Activated CD4-positive, alpha-beta T cell treated with anti-CD3 and anti-CD28 coated beads, Interleukin-2, Interleukin-4, amounts not matched to agents 100 ng/mL and 50 ng/mL, durations not matched to agents 16 hours and 8 hours (primary cell): Measurements from ENCODE around the gene KCNS1.
"Not testable (repeated sequence)": the region's sequence is repeated elsewhere in the genome, so short reads cannot be mapped to it uniquely, and the experiment has no call there.

Source experiments
- DNase-seq: peaks from one replicate; pipeline ENCODE4 v3.0.0-alpha.2; 2020; ENCODE audit warnings: low spot score

The KCNS1 gene

GRCh38 chr20:45077559-45077958 lies 23.4 kb downstream of the KCNS1 start:
- no peak for DNase-seq

DNA sequence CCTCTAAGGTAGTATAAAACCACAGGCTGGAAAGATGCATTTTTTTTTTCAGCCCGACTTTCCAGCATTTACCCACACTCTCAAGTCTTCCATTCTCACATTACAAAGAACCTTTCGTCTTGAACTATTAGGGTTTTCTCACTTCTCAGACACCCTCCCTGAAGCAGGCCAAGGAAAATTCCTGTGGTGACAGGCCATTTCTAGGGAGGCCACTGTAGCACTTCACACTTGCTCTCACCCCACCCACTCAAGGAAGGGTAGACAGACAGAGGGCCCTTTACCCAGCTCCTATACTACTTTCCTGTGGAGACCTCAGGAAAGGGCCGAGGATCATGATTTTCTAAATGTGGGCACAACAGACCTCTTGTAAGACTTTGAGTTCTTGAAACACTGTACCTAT lies 27.7 kb downstream of the KCNS1 start:
- DNase-seq, result no peak

GRCh38 chr20:45072066-45072465 lies 28.9 kb downstream of the KCNS1 start:
- no peak for DNase-seq

DNA sequence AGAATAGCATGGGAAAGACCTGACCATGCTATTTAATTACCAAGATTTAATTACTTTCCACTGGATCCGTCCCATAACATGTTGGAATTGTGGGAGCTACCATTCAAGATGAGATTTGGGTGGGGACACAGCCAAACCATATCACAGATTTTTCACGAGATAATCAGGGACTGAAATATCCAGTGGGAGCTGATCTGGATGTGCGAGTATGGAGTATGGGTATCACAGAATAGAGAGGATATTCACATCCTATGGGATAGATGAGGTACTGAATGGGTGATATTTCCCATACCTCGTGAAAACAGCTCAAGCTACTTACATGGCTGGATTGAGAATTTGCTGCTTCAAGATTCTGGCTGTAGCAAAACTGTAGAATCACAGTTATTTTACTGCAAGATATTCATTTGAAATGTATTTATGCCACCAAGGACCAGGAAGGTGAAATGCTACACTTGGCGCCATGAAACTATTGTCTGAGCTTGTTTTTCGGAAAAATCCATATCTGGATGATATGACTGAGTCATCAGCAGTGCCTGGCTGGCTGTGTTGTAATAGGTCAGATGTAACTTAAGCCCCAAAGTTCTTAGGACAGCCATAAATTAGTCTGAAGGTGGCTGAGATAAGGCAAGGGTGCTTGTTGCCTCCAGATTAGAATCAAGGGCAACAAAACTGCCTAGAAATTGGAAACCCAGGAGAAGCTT lies 29.8 kb downstream of the KCNS1 start:
- no peak for DNase-seq

- DNase-seq, result no peak
Observed at GRCh38 chr20:45069261-45069660, 31.7 kb downstream of the KCNS1 start.

- no peak for DNase-seq
Observed at GRCh38 chr20:45067558-45067957, 33.4 kb downstream of the KCNS1 start.

DNA sequence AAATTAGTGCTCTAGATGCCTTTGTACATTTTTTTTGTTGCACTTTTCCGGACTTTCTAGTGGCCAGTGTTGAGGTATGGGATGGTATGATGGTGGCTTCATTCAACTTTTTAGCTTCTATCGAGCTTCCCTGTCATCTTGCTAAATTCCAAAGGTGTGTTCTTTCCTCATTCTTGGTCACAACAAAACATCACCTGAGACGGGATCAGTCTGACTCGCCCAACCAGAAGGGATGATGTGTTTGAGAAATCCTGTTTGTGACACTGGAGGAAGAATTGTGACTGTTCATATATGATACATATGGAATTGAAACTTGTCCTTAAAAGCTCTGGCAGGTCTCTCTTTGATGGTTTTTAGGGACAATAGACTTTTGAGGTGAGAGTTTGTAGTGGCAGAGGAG lies 33.8 kb downstream of the KCNS1 start:
- DNase-seq, result no peak

DNA sequence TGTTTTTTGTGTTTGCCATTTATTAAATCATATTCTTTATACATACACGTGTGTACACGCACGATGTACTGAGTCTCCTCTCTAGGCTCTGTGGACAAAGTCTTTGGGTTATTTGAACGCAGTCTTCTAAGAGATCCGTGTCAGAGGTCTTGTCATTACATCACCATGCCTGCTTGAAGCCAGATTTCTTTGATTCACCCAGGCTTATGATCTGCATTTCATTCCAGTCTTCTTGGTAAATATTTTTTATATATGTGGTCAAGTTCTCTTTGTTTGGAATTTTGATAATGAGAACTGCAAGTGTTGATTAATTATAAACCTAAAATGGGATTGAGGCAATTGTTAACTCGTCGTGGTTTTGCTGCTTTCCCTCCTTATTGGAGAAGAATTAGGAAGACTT lies 34.6 kb downstream of the KCNS1 start:
- DNase-seq, result no peak

DNA sequence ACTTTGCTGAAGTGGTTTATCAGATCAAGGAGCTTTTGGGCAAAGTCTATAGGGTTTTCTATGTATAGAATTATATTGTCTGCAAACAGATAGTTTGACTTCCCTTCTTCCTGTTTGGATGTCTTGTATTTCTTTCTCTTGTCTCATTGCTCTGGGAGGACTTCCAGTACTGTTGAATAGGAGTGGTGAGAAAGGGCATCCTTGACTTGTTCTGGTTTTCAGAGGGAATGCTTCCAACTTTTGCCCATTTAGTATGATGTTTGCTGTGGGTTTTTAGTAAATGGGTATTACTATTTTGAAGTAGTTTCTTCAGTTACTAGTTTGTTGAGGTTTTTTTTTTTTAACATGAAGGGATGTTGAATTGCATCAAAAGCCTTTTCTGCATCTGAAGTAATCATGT lies 36.1 kb downstream of the KCNS1 start:
- DNase-seq, result no peak

DNA sequence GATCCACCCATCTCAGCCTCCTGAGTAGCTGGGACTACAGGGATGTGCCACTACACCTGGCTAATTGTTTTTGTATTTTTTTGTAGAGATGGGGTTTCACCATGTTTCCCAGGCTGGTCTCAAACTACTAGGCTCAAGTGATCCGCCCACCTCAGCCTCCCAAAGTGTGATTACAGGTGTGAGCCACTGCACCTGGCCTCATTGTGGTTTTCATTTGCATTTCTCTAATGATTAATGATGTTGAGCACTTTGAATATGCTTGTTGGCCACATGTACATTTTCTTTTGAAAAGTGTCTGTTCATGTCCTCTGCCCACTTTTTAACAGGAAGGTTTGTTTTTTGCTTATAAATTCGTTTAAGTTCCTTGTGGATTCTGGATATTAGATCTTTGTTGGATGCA lies 37.8 kb downstream of the KCNS1 start:
- not testable (repeated sequence) for DNase-seq

- no peak for DNase-seq
Observed at GRCh38 chr20:45061244-45061643, 39.7 kb downstream of the KCNS1 start.

DNA sequence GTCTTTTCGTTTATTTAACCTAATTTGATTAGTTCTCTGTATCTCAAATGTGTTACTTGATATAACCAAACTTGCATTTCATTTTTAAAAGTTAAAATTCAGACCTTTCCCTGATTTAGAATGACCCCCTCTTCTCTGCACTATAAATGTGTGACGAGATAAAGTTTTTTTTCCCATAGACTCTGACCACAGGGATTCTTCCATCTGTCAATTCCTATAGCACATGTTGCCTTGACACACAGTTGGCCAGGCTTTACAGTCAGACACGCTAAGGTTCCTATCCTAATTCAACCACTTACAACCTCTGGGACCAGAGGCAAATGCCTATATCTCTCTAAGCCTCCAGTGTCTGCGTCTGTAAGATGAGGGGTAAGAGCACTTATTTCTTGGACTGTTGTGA lies 40.6 kb downstream of the KCNS1 start:
- DNase-seq, result no peak

- DNase-seq, result no peak
Observed at GRCh38 chr20:45059022-45059728, 41.8 kb downstream of the KCNS1 start.

DNA sequence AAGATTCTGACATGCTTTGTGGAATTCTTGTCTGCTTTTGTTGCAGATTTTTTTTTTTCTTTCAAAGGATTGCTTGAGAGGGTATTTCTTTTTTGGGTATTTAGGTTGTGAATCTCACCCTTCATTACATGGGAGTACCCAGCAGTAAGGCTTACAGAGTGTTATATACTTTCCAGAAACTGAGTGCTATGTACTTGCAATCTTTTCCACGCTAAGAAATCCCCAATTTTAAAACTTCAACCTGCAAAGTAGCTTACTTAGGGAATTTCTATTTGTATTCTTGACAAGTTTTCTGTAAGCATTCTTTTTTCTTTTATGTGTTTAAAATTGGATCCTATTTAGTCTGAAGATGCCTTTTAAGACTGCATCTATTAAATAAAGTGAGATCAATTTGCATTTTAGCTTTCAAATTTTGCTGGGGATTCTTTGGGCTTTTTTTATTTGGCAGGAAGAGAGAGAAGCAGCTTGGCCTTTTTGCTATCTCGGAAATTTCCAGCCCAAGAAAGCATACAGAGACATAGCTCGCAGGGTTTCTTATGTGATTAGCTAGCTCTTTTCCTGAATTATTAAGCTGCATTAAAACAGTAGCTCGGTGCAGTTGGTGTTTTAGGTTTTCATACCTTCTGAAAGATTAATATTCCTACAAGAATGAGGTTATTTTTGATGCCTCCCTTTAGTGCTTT lies 42.6 kb downstream of the KCNS1 start:
- DNase-seq, result no peak

- no peak for DNase-seq
Observed at GRCh38 chr20:45056473-45057173, 44.3 kb downstream of the KCNS1 start.

GRCh38 chr20:45055056-45055455 lies 45.9 kb downstream of the KCNS1 start:
- DNase-seq, result no peak

GRCh38 chr20:45053430-45054351 lies 47.2 kb downstream of the KCNS1 start:
- DNase-seq, result no peak

DNA sequence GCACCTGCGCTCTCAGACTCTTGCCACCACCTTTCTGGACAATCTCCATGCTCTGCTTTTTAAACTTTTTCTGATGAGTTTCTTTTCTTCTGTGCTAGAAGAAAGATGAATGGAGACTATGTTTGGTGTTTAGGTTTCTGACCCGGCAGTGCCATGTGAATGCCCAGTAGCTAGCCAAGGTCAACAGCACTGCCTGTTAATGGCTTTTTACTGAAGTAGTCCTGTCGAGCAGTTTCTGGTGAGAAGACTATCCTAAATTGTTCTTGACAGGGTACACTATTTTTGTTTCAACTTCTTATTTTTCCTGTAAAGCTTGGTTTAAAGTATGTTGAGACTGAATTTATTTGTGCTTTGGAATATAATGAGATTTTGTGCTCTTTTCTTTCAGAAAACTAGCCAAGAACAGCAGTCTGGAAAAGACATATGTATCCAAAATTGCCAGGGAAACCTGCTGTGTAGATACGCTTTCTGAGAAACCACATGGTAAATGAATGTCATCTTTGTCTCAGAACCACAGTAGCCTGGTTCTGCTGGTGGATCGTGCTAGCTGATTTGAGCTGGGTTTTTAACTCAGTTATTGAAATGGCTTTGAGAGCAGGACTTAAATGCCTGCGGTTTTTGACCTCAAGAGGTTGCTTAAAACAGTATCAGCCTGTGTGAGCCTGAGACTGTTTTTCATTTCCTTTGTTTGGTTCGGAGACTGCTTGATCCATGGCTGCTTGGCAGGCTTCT lies 48.1 kb downstream of the KCNS1 start:
- peak; percentile 72 for DNase-seq

DNA sequence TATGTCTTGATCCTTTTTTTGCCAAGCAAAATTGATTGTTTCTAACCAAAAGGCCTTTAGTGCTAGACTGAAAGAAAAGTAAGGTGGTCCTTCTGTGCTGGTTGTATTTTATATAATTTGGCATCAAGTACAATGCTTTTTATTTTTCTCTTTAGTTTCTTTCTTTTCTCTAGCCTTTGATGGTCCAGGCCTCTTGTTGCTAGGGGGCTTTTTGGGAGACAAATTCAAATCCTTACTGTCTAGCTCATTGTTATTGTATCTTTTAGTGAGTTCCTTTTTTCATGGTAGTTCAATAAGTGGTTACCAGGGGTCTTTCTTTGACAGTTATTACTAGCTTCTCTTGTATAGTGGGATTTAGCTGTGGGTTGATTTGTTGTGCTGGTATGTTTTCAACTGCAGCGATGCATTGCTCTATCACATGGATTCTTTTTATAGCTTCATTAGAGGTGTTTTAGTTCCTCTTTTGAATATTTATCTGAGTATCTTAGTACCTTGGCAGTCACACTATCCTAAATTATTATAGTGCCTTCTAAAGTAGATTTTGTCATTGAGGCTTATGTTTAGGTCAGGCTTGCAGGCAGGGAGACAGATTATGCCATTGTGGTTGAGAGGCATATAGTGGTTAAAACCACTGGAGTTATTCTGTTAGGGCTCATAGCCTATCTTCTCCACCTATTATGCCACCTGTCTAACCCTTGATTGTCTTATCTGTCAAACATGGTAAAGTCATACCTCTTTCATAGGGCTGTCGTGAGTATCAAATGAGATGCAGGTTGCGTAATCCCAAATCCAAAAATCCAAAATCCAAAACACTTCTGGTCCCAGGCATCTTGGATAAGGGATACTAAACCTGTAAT lies 49.5 kb downstream of the KCNS1 start:
- DNase-seq, result no peak

GRCh38 chr20:45049904-45050471 lies 50.9 kb downstream of the KCNS1 start:
- DNase-seq, result peak; percentile 24
